ENCODE results near the gene STOML2. TPM values are rescaled to one million over a fixed set of nuclear protein-coding genes. Genes with fewer than 3 reads are reported as not detected.

Gene STOML2
- total RNA-seq, 1 experiment from 2014 or later = 214 TPM

DNA sequence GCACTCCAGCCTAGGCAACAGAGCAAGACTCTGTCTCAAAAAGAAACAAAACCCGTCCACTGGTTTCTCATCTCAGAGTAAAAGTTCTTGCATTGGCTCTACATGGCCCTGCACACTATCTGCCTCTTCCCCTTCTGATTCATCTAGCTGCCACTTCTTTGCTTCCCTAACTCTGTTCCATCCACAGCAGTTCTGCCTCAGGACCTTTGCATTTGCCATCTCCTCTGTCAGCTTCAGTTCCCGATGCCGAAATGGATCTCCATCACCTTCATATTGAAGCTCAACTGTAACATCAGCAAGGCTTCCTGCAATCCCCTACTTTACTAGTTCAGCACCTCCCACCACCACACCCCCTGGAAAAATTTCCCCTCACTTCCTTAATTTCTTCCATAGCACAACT, 5.4 kb downstream of the STOML2 start:
- H3K27ac Mint-ChIP-seq = no peak overlapping the region
- peaks cover 27% of the 10 kb centered on the region for H3K36me3 Mint-ChIP-seq
- ATAC-seq (no peak), DNase-seq (ENCODE audit: low spot score) (no peak)
- H3K4me1 Mint-ChIP-seq = peaks cover 7% of the 10 kb centered on the region; the same call in 1 of the 2 replicates
- no peaks in the 10 kb centered on the region for H3K27me3 Mint-ChIP-seq (ENCODE audit: low read depth)
- CTCF ChIA-PET = interaction anchor here (0.9 to 3.1 kb wide), 4 partner anchors 17 to 198 kb away, joined by 4 to 19 read pairs (median 16); partner anchors contain the start of gene VCP
- TF ChIP-seq JAZF1 (CRISPR knock-in tag; IDR thresholded peaks at IDR 0.05) = no peak
- no peak for TF ChIP-seq RELA (CRISPR knock-in tag; IDR thresholded peaks at IDR 0.05; ENCODE audit: borderline replicate concordance)
- TF ChIP-seq, protein P1, sequence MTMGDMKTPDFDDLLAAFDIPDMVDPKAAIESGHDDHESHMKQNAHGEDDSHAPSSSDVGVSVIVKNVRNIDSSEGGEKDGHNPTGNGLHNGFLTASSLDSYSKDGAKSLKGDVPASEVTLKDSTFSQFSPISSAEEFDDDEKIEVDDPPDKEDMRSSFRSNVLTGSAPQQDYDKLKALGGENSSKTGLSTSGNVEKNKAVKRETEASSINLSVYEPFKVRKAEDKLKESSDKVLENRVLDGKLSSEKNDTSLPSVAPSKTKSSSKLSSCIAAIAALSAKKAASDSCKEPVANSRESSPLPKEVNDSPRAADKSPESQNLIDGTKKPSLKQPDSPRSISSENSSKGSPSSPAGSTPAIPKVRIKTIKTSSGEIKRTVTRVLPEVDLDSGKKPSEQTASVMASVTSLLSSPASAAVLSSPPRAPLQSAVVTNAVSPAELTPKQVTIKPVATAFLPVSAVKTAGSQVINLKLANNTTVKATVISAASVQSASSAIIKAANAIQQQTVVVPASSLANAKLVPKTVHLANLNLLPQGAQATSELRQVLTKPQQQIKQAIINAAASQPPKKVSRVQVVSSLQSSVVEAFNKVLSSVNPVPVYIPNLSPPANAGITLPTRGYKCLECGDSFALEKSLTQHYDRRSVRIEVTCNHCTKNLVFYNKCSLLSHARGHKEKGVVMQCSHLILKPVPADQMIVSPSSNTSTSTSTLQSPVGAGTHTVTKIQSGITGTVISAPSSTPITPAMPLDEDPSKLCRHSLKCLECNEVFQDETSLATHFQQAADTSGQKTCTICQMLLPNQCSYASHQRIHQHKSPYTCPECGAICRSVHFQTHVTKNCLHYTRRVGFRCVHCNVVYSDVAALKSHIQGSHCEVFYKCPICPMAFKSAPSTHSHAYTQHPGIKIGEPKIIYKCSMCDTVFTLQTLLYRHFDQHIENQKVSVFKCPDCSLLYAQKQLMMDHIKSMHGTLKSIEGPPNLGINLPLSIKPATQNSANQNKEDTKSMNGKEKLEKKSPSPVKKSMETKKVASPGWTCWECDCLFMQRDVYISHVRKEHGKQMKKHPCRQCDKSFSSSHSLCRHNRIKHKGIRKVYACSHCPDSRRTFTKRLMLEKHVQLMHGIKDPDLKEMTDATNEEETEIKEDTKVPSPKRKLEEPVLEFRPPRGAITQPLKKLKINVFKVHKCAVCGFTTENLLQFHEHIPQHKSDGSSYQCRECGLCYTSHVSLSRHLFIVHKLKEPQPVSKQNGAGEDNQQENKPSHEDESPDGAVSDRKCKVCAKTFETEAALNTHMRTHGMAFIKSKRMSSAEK (CRISPR knock-in tag; IDR thresholded peaks at IDR 0.05; ENCODE audit: borderline replicate concordance) = no peak
- no peak for TF ChIP-seq TCF7 (CRISPR knock-in tag; IDR thresholded peaks at IDR 0.05; ENCODE audit: low read depth)
- TF ChIP-seq ZNF317 (CRISPR knock-in tag; IDR thresholded peaks at IDR 0.05; ENCODE audit: borderline replicate concordance, low read depth) = no peak
- no peak for TF ChIP-seq OVOL2 (CRISPR knock-in tag; IDR thresholded peaks at IDR 0.05; ENCODE audit: borderline replicate concordance)
- TF ChIP-seq, protein P2, sequence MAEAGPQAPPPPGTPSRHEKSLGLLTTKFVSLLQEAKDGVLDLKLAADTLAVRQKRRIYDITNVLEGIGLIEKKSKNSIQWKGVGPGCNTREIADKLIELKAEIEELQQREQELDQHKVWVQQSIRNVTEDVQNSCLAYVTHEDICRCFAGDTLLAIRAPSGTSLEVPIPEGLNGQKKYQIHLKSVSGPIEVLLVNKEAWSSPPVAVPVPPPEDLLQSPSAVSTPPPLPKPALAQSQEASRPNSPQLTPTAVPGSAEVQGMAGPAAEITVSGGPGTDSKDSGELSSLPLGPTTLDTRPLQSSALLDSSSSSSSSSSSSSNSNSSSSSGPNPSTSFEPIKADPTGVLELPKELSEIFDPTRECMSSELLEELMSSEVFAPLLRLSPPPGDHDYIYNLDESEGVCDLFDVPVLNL (CRISPR knock-in tag; IDR thresholded peaks at IDR 0.05; ENCODE audit: borderline replicate concordance, low read depth) = no peak
- TF ChIP-seq NR1H2 (CRISPR knock-in tag; IDR thresholded peaks at IDR 0.05) = no peak
- POLR2A ChIA-PET = interaction anchor here (0.7 to 1.9 kb wide), 2 partner anchors 25 to 46 kb away, joined by 3 to 4 read pairs; partner anchors contain the start of gene VCP
- no peaks in the 10 kb centered on the region for H3K9me3 Mint-ChIP-seq
- no peak overlapping the region for H3K4me3 Mint-ChIP-seq

GRCh38 chr9:35096035-35096849, 6.7 kb downstream of the STOML2 start, which contains the start of gene PIGO:
TSS of gene PIGO (minus strand) at chr9:35096591. CDS start at chr9:35095565, 1,026 bp downstream.
- Mint-ChIP-seq H3K4me3 (peak within 1 kb of the TSS; percentile 85), H3K9me3 (no peaks in the 10 kb centered on the region), H3K4me1 (no peaks in the 10 kb centered on the region), H3K27me3 (ENCODE audit: low read depth) (no peaks in the 10 kb centered on the region), H3K27ac (peak within 1 kb of the TSS; percentile 92), H3K36me3 (peaks cover 24% of the 10 kb centered on the region)
- peak; percentile 91 for ATAC-seq
- peak; percentile 91 for DNase-seq (ENCODE audit: low spot score)
- ChIA-PET CTCF (interaction anchor here (0.7 to 3.1 kb wide), 15 partner anchors 15 to 197 kb away, joined by 3 to 19 read pairs (median 6); partner anchors contain the start of genes ATOSB, DNAJB5, FANCG and UNC13B), POLR2A (interaction anchor here (0.6 to 1.9 kb wide), 6 partner anchors 17 to 263 kb away, joined by 3 to 9 read pairs (median 4); partner anchors contain the start of genes FANCG and VCP)
- TF ChIP-seq, protein P3, sequence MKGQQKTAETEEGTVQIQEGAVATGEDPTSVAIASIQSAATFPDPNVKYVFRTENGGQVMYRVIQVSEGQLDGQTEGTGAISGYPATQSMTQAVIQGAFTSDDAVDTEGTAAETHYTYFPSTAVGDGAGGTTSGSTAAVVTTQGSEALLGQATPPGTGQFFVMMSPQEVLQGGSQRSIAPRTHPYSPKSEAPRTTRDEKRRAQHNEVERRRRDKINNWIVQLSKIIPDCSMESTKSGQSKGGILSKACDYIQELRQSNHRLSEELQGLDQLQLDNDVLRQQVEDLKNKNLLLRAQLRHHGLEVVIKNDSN (CRISPR knock-in tag; IDR thresholded peaks at IDR 0.05) = peak; percentile 45; the same call in 1 of the 2 replicates
- TF ChIP-seq NFE2L1 (CRISPR knock-in tag; IDR thresholded peaks at IDR 0.05) = no peak
- peak; percentile 73; the same call in 1 of the 2 replicates for TF ChIP-seq ZNF138 (CRISPR knock-in tag; conservative IDR thresholded peaks at IDR 0.05)
- TF ChIP-seq, protein P4, sequence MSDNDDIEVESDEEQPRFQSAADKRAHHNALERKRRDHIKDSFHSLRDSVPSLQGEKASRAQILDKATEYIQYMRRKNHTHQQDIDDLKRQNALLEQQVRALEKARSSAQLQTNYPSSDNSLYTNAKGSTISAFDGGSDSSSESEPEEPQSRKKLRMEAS (CRISPR knock-in tag; IDR thresholded peaks at IDR 0.05) = peak; percentile 83; the same call in 1 of the 2 replicates
- TF ChIP-seq E2F1 (CRISPR knock-in tag; IDR thresholded peaks at IDR 0.05) = no peak
- TF ChIP-seq SP1 (CRISPR knock-in tag; conservative IDR thresholded peaks at IDR 0.05) = peak; percentile 78
- no peak for TF ChIP-seq MLX (CRISPR knock-in tag; IDR thresholded peaks at IDR 0.05)
- TF ChIP-seq, protein P5, sequence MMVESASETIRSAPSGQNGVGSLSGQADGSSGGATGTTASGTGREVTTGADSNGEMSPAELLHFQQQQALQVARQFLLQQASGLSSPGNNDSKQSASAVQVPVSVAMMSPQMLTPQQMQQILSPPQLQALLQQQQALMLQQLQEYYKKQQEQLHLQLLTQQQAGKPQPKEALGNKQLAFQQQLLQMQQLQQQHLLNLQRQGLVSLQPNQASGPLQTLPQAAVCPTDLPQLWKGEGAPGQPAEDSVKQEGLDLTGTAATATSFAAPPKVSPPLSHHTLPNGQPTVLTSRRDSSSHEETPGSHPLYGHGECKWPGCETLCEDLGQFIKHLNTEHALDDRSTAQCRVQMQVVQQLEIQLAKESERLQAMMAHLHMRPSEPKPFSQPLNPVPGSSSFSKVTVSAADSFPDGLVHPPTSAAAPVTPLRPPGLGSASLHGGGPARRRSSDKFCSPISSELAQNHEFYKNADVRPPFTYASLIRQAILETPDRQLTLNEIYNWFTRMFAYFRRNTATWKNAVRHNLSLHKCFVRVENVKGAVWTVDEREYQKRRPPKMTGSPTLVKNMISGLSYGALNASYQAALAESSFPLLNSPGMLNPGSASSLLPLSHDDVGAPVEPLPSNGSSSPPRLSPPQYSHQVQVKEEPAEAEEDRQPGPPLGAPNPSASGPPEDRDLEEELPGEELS (CRISPR knock-in tag; IDR thresholded peaks at IDR 0.05) = peak; percentile 91; the same call in 1 of the 2 replicates
- TF ChIP-seq, protein P6, sequence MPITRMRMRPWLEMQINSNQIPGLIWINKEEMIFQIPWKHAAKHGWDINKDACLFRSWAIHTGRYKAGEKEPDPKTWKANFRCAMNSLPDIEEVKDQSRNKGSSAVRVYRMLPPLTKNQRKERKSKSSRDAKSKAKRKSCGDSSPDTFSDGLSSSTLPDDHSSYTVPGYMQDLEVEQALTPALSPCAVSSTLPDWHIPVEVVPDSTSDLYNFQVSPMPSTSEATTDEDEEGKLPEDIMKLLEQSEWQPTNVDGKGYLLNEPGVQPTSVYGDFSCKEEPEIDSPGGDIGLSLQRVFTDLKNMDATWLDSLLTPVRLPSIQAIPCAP (CRISPR knock-in tag; IDR thresholded peaks at IDR 0.05) = peak; percentile 81; the same call in 1 of the 2 replicates
- peak; percentile 80; the same call in 1 of the 2 replicates for TF ChIP-seq SMAD4 (CRISPR knock-in tag; IDR thresholded peaks at IDR 0.05)
- TF ChIP-seq, protein P7, sequence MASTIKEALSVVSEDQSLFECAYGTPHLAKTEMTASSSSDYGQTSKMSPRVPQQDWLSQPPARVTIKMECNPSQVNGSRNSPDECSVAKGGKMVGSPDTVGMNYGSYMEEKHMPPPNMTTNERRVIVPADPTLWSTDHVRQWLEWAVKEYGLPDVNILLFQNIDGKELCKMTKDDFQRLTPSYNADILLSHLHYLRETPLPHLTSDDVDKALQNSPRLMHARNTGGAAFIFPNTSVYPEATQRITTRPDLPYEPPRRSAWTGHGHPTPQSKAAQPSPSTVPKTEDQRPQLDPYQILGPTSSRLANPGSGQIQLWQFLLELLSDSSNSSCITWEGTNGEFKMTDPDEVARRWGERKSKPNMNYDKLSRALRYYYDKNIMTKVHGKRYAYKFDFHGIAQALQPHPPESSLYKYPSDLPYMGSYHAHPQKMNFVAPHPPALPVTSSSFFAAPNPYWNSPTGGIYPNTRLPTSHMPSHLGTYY (CRISPR knock-in tag; IDR thresholded peaks at IDR 0.05) = 0 out of 2 replicates have a peak, but pooled peaks have one; percentile 34

Measured in WTC11 (cell line).